AG09319 (cell line): Measurements from ENCODE around the gene FGFRL1.

Experiments used
- DNase-seq: peaks from one replicate; pipeline ENCODE4 v3.0.0-alpha.2; 2010; ENCODE audit warnings: low read depth; ENCODE audit errors: extremely low read depth
- CTCF ChIP-seq: IDR thresholded peaks from 2 replicates; pipeline ENCODE4 v1.5.1; 2011; ENCODE audit warnings: low read depth, mild to moderate bottlenecking, inconsistent platforms, low read length, moderate library complexity

FGFRL1 gene

GRCh38 chr4:1011022-1011665 lies at the start of gene FGFRL1:
Gene FGFRL1, plus strand, starts transcription at chr4:1011626. Its CDS starts 860 bp downstream, at chr4:1012486.
- DNase-seq = peak; percentile 63
- TF ChIP-seq CTCF = no peak

GRCh38 chr4:962231-963208 lies 48.9 kb upstream of the FGFRL1 start:
- no peak for TF ChIP-seq CTCF

GRCh38 chr4:963276-964225 lies 47.9 kb upstream of the FGFRL1 start:
- no peak for TF ChIP-seq CTCF
- no peak for DNase-seq

More at GRCh38 chr4:962231-963208, 48.9 kb upstream of the FGFRL1 start:
- DNase-seq = no peak

GRCh38 chr4:964346-965025 lies 46.9 kb upstream of the FGFRL1 start:
- DNase-seq = no peak
- no peak for TF ChIP-seq CTCF

GRCh38 chr4:965048-965765 lies 46.2 kb upstream of the FGFRL1 start:
- no peak for TF ChIP-seq CTCF
- no peak for DNase-seq

- no peak for DNase-seq
- TF ChIP-seq CTCF = no peak
These were observed 45.7 kb upstream of the FGFRL1 start for GRCh38 chr4:965766-966134.
